Activated CD4-positive, CD25-positive, alpha-beta regulatory T cell treated with anti-CD3 and anti-CD28 coated beads, Interleukin-2, amount 50 U/mL, for 72 hours (primary cell): Measurements from ENCODE around the gene SLC19A2.

Source experiments
- DNase-seq: peaks from one replicate; pipeline ENCODE4 v3.0.0; 2021

The SLC19A2 gene

GRCh38 chr1:169474302-169474995, 11.3 kb downstream of the SLC19A2 start:
- DNase-seq = no peak

GRCh38 chr1:169473347-169473746, 12.4 kb downstream of the SLC19A2 start:
- no peak for DNase-seq

GRCh38 chr1:169472738-169473137, 13.0 kb downstream of the SLC19A2 start:
- no peak for DNase-seq

- DNase-seq = no peak
These were observed 16.8 kb downstream of the SLC19A2 start for GRCh38 chr1:169468982-169469381.

- DNase-seq = no peak
These were observed 19.2 kb downstream of the SLC19A2 start for GRCh38 chr1:169466259-169467230.

GRCh38 chr1:169465281-169465680, 20.5 kb downstream of the SLC19A2 start:
- DNase-seq = no peak

GRCh38 chr1:169462385-169462784, 23.4 kb downstream of the SLC19A2 start:
- no peak for DNase-seq

- no peak for DNase-seq
These were observed 24.2 kb downstream of the SLC19A2 start for GRCh38 chr1:169461390-169462000.

GRCh38 chr1:169460191-169460833, 25.4 kb downstream of the SLC19A2 start:
- no peak for DNase-seq

GRCh38 chr1:169457443-169457842, 28.3 kb downstream of the SLC19A2 start:
- no peak for DNase-seq

- DNase-seq = no peak
These were observed 29.7 kb downstream of the SLC19A2 start for GRCh38 chr1:169456029-169456428.

- no peak for DNase-seq
These were observed 32.8 kb downstream of the SLC19A2 start for GRCh38 chr1:169452921-169453320.

- DNase-seq = no peak
These were observed 34.4 kb downstream of the SLC19A2 start for GRCh38 chr1:169451218-169451824.

GRCh38 chr1:169443923-169444322, 41.8 kb downstream of the SLC19A2 start:
- no peak for DNase-seq

GRCh38 chr1:169427081-169427641, 58.6 kb downstream of the SLC19A2 start, which contains the start of gene CCDC181:
CCDC181 (minus strand) TSS chr1:169427474; CDS start chr1:169424927, 2,547 bp downstream.
- peak; percentile 63 for DNase-seq

GRCh38 chr1:169426174-169426705, 59.5 kb downstream of the SLC19A2 start:
- DNase-seq = no peak

- no peak for DNase-seq
These were observed 64.4 kb downstream of the SLC19A2 start for GRCh38 chr1:169421309-169421708.

- no peak for DNase-seq
These were observed 70.8 kb downstream of the SLC19A2 start for GRCh38 chr1:169414952-169415351.
